Measurements from ENCODE around the gene RFX3. TPM values are rescaled to one million over a fixed set of nuclear protein-coding genes. Genes with fewer than 3 reads are reported as not detected.

Gene RFX3
- total RNA-seq, 1 experiment from 2014 or later, result 4.5 TPM

- no peaks in the 10 kb centered on the region for H3F3A ChIP-seq (ENCODE audit: low read length, unreplicated experiment)
- H3K27ac ChIP-seq (ENCODE audit: low read length), result no peak overlapping the region
- DNase-seq (no peak), ATAC-seq (no peak)
- POLR2A ChIA-PET (ENCODE audit: unreplicated experiment), result no interaction called here
- CTCF ChIA-PET, result no interaction called here
- H3K9me3 ChIP-seq (ENCODE audit: low read length), result no peaks in the 10 kb centered on the region
- no peak overlapping the region for H3K4me2 ChIP-seq (ENCODE audit: low read length)
- H2AFZ ChIP-seq (ENCODE audit: low read length), result no peak overlapping the region
- intact Hi-C loops (cut with micrococcal nuclease), result no loop called here
- H4K20me1 ChIP-seq (ENCODE audit: low read length), result no peaks in the 10 kb centered on the region
- no peaks in the 10 kb centered on the region for H3K79me2 ChIP-seq (ENCODE audit: low read length)
- TF ChIP-seq EZH2 (IDR thresholded peaks at IDR 0.05; ENCODE audit: low read length, unreplicated experiment) (no peak), EZH2phosphoT487 (IDR thresholded peaks at IDR 0.05; ENCODE audit: borderline replicate concordance, low read length) (no peak), CTCF (conservative IDR thresholded peaks at IDR 0.05; ENCODE audit: low read depth, low read length) (no peak)
- H3K4me1 ChIP-seq (ENCODE audit: insufficient read depth, low read length), result 0 out of 2 replicates have a peak, but pooled peaks cover 4% of the 10 kb centered on the region
- no peaks in the 10 kb centered on the region for H3K9me2 ChIP-seq (replicated peaks; ENCODE audit: low read length)
- H3K4me3 ChIP-seq (ENCODE audit: low read length), result no peak overlapping the region
- BruUV-seq (replicated peaks), result no TSS peak
- H3K9ac ChIP-seq (ENCODE audit: low read length), result no peak overlapping the region
- no peaks in the 10 kb centered on the region for H3K27me3 ChIP-seq (ENCODE audit: low read length)
- no peaks in the 10 kb centered on the region for H3K36me3 ChIP-seq (ENCODE audit: low read depth, low read length)
Measured at GRCh38 chr9:3477236-3477834, 48.5 kb downstream of the RFX3 start.

GRCh38 chr9:3475300-3476020 is 50.3 kb downstream of the RFX3 start:
- ATAC-seq (no peak), DNase-seq (no peak)

More at GRCh38 chr9:3475300-3476020, 50.3 kb downstream of the RFX3 start:
- no peak overlapping the region for H3K4me2 ChIP-seq (ENCODE audit: low read length)
- no peak overlapping the region for H2AFZ ChIP-seq (ENCODE audit: low read length)
- H3K27ac ChIP-seq (ENCODE audit: low read length), result no peak overlapping the region
- H3K9me2 ChIP-seq (replicated peaks; ENCODE audit: low read length), result no peaks in the 10 kb centered on the region
- no peaks in the 10 kb centered on the region for H3K36me3 ChIP-seq (ENCODE audit: low read depth, low read length)
- no peaks in the 10 kb centered on the region for H3F3A ChIP-seq (ENCODE audit: low read length, unreplicated experiment)
- 0 out of 2 replicates have a peak, but pooled peaks cover 4% of the 10 kb centered on the region for H3K4me1 ChIP-seq (ENCODE audit: insufficient read depth, low read length)
- TF ChIP-seq EZH2 (IDR thresholded peaks at IDR 0.05; ENCODE audit: low read length, unreplicated experiment), result no peak
- no peak for TF ChIP-seq EZH2phosphoT487 (IDR thresholded peaks at IDR 0.05; ENCODE audit: borderline replicate concordance, low read length)
- no peak for TF ChIP-seq CTCF (conservative IDR thresholded peaks at IDR 0.05; ENCODE audit: low read depth, low read length)
- no peaks in the 10 kb centered on the region for H4K20me1 ChIP-seq (ENCODE audit: low read length)
- intact Hi-C loops (cut with micrococcal nuclease), result no loop called here
- ChIA-PET CTCF (interaction anchor here (0.6 kb wide), 1 partner anchor 129 kb away, joined by 3 read pairs; no protein-coding TSS in a partner anchor), POLR2A (ENCODE audit: unreplicated experiment) (no interaction called here)
- no peaks in the 10 kb centered on the region for H3K79me2 ChIP-seq (ENCODE audit: low read length)
- BruUV-seq (replicated peaks), result no TSS peak
- no peaks in the 10 kb centered on the region for H3K27me3 ChIP-seq (ENCODE audit: low read length)
- no peaks in the 10 kb centered on the region for H3K9me3 ChIP-seq (ENCODE audit: low read length)
- no peak overlapping the region for H3K4me3 ChIP-seq (ENCODE audit: low read length)
- H3K9ac ChIP-seq (ENCODE audit: low read length), result no peak overlapping the region
